ENCODE data around the gene SDR9C7.
"Not testable (repeated sequence)": the region's sequence is repeated elsewhere in the genome, so short reads cannot be mapped to it uniquely, and the experiment has no call there.

DNA sequence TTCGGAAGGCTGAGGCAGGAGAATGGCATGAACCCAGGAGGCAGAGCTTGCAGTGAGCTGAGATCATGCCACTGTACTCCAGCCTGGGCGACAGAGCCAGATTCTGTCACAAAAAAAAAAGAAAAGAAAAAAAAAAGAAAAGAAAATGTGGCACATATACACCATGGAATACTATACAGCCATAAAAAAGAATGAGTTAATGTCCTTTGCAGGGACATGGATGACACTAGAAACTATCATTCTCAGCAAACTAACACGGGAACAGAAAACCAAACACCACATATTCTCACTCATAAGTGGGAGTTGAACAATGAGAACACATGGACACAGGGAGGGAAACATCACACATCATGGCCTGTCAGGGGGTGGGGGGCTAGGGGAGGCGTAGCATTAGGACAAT lies 43.2 kb upstream of the SDR9C7 start:
- TF ChIP-seq, protein P1, sequence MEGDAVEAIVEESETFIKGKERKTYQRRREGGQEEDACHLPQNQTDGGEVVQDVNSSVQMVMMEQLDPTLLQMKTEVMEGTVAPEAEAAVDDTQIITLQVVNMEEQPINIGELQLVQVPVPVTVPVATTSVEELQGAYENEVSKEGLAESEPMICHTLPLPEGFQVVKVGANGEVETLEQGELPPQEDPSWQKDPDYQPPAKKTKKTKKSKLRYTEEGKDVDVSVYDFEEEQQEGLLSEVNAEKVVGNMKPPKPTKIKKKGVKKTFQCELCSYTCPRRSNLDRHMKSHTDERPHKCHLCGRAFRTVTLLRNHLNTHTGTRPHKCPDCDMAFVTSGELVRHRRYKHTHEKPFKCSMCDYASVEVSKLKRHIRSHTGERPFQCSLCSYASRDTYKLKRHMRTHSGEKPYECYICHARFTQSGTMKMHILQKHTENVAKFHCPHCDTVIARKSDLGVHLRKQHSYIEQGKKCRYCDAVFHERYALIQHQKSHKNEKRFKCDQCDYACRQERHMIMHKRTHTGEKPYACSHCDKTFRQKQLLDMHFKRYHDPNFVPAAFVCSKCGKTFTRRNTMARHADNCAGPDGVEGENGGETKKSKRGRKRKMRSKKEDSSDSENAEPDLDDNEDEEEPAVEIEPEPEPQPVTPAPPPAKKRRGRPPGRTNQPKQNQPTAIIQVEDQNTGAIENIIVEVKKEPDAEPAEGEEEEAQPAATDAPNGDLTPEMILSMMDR (IDR thresholded peaks at IDR 0.05) = not testable (repeated sequence)
- not testable (repeated sequence) for TF ChIP-seq EP300, POLR2A (IDR thresholded peaks at IDR 0.05)

Measured in gastroesophageal sphincter (tissue), 3 donors.